ENCODE data around the gene ACP2.
"Not testable (repeated sequence)": the region's sequence is repeated elsewhere in the genome, so short reads cannot be mapped to it uniquely, and the experiment has no call there.

DNA sequence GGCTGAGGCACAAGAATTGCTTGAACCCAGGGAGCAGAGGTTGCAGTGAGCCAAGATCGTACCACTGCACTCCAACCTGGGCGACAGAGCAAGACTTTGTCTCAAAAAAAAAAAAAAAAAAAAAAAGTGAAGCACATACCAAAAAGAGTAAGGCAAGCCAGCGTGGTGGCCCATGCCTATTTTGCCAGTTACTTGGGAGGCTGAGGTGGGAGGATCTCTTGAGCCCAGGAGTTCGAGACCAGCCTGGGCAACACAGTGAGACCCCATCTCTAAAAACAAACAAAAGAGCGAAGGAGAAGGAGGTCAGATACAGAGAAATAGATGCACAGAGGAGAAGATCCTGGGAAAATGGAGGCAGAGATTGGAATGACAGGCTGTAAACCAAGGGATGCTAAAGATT, 42.0 kb downstream of the ACP2 start:
- TF ChIP-seq, protein P1, sequence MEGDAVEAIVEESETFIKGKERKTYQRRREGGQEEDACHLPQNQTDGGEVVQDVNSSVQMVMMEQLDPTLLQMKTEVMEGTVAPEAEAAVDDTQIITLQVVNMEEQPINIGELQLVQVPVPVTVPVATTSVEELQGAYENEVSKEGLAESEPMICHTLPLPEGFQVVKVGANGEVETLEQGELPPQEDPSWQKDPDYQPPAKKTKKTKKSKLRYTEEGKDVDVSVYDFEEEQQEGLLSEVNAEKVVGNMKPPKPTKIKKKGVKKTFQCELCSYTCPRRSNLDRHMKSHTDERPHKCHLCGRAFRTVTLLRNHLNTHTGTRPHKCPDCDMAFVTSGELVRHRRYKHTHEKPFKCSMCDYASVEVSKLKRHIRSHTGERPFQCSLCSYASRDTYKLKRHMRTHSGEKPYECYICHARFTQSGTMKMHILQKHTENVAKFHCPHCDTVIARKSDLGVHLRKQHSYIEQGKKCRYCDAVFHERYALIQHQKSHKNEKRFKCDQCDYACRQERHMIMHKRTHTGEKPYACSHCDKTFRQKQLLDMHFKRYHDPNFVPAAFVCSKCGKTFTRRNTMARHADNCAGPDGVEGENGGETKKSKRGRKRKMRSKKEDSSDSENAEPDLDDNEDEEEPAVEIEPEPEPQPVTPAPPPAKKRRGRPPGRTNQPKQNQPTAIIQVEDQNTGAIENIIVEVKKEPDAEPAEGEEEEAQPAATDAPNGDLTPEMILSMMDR (IDR thresholded peaks at IDR 0.05; ENCODE audit: low read depth, low read length), result not testable (repeated sequence)
- TF ChIP-seq EZH2phosphoT487 (IDR thresholded peaks at IDR 0.05; ENCODE audit: low read depth), result not testable (repeated sequence)

Measured in OCI-LY3 (cell line).